PC-3 (cell line): ENCODE results near the gene TPRA1.

Experiments
- EZH2 ChIP-seq: fragments of 300-600 bp; sonication (generic); IDR thresholded peaks from one replicate; pipeline ENCODE4 v1.6.1; 2017; ENCODE audit warnings: antibody characterized with exemption, mild to moderate bottlenecking, low read length; ENCODE audit not compliant: unreplicated experiment
- EZH2phosphoT487 ChIP-seq: fragments of 300-600 bp; sonication (generic); IDR thresholded peaks from 2 replicates; pipeline ENCODE4 v1.6.1; 2018; ENCODE audit warnings: mild to moderate bottlenecking, antibody characterized with exemption, low read length, borderline replicate concordance
- TF ChIP-seq, protein P1 (sequence below): fragments of 300-600 bp; sonication (generic); conservative IDR thresholded peaks from 2 replicates; pipeline ENCODE4 v1.5.1; 2017; ENCODE audit warnings: antibody characterized with exemption, low read depth, mild to moderate bottlenecking, low read length

DNA sequence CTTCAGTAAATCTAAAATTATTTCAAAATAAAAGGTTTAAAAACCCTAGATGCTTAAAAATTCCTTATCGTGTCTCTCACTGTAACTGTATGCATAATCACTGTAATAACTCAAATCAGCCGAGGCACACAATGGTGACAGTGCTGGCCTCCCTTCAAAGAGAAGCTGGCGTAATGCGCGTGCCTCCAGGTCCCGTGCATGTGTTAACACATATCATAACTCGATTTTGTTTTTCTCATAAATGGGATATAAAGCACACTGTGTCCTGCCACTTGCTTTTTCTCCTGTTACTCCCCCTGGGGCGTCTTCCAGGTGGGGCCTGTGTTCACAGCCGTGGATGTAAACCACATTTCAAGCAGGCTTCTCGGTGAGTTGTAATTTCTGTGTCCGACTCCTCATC is 56.0 kb downstream of the TPRA1 start:
- TF ChIP-seq, protein P1, sequence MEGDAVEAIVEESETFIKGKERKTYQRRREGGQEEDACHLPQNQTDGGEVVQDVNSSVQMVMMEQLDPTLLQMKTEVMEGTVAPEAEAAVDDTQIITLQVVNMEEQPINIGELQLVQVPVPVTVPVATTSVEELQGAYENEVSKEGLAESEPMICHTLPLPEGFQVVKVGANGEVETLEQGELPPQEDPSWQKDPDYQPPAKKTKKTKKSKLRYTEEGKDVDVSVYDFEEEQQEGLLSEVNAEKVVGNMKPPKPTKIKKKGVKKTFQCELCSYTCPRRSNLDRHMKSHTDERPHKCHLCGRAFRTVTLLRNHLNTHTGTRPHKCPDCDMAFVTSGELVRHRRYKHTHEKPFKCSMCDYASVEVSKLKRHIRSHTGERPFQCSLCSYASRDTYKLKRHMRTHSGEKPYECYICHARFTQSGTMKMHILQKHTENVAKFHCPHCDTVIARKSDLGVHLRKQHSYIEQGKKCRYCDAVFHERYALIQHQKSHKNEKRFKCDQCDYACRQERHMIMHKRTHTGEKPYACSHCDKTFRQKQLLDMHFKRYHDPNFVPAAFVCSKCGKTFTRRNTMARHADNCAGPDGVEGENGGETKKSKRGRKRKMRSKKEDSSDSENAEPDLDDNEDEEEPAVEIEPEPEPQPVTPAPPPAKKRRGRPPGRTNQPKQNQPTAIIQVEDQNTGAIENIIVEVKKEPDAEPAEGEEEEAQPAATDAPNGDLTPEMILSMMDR: no peak
- no peak for TF ChIP-seq EZH2
- TF ChIP-seq EZH2phosphoT487: no peak
